Keratinocyte (primary cell): ENCODE results near the gene NTSR2. TPM values are rescaled to one million over a fixed set of nuclear protein-coding genes. Genes with fewer than 3 reads are reported as not detected.
A peak's percentile ranks its signal among the peaks of the same experiment; 100 is the strongest.

ENCODE experiments used
- DNase-seq: peaks from one replicate; pipeline ENCODE4 v3.0.0-alpha.2; 2011; ENCODE audit warnings: low read depth, missing footprints, low spot score
- FAIRE-seq: peaks from 2 replicates; lab custom pipeline; 2011; peaks lifted over from hg19 to GRCh38; lab: Jason Lieb, UNC
- H2AFZ ChIP-seq: 2 replicates; pipeline ENCODE4 v1.6.0; 2012; ENCODE audit warnings: low read length, control low read depth, inconsistent platforms; ENCODE audit not compliant: control insufficient read depth
- H3K27ac ChIP-seq: 2 replicates; pipeline ENCODE4 v1.5.1; 2011; ENCODE audit warnings: low read length; ENCODE audit not compliant: control insufficient read depth, insufficient read depth
- H3K27me3 ChIP-seq: 3 replicates; pipeline ENCODE4 v1.6.0; 2011; ENCODE audit warnings: low read length; ENCODE audit not compliant: control insufficient read depth, insufficient read depth; ENCODE audit errors: extremely low read depth
- H3K36me3 ChIP-seq, 2 experiments: 2 replicates in 1 of 2; 3 replicates in 1 of 2; pipeline ENCODE4 v1.5.1; 2011; ENCODE audit warnings: low read length in 2 of 2, mild to moderate bottlenecking in 1 of 2; ENCODE audit not compliant: control insufficient read depth in 2 of 2, insufficient read depth in 2 of 2; ENCODE audit errors: extremely low read depth in 1 of 2
- H3K4me1 ChIP-seq: 3 replicates; pipeline ENCODE4 v1.5.1; 2011; ENCODE audit warnings: low read length; ENCODE audit not compliant: control insufficient read depth, insufficient read depth; ENCODE audit errors: extremely low read depth
- H3K4me2 ChIP-seq: 3 replicates; pipeline ENCODE4 v1.6.0; 2011; ENCODE audit warnings: low read depth, low read length; ENCODE audit not compliant: control insufficient read depth, insufficient read depth; ENCODE audit errors: extremely low read depth
- H3K4me3 ChIP-seq, 3 experiments: fragments of 200-600 bp in 1 of 3; sonication (generic) in 1 of 3; 2 replicates in 2 of 3; 3 replicates in 1 of 3; pipeline ENCODE4 v1.5.1; 2011 to 2016; ENCODE audit warnings: low read length in 3 of 3, mild to moderate bottlenecking in 3 of 3, control low read depth in 2 of 3, inconsistent platforms in 1 of 3, low read depth in 1 of 3, mixed read lengths in 1 of 3, mixed run types in 1 of 3, moderate library complexity in 1 of 3; ENCODE audit not compliant: control insufficient read depth in 2 of 3, insufficient read depth in 2 of 3; ENCODE audit errors: extremely low read depth in 1 of 3
- H3K79me2 ChIP-seq: 2 replicates; pipeline ENCODE4 v1.6.0; 2012; ENCODE audit warnings: low read length; ENCODE audit not compliant: control insufficient read depth, insufficient read depth
- H3K9ac ChIP-seq: 3 replicates; pipeline ENCODE4 v1.6.0; 2011; ENCODE audit warnings: low read length; ENCODE audit not compliant: control insufficient read depth, insufficient read depth; ENCODE audit errors: extremely low read depth
- H3K9me1 ChIP-seq: 3 replicates; pipeline ENCODE4 v1.6.0; 2011; ENCODE audit warnings: low read length; ENCODE audit not compliant: control insufficient read depth, insufficient read depth; ENCODE audit errors: extremely low read depth
- H3K9me3 ChIP-seq: 2 replicates; pipeline ENCODE4 v1.5.1; 2012; ENCODE audit warnings: low read depth, low read length; ENCODE audit not compliant: control insufficient read depth
- H4K20me1 ChIP-seq: 3 replicates; pipeline ENCODE4 v1.6.0; 2011; ENCODE audit warnings: low read length; ENCODE audit not compliant: control insufficient read depth, insufficient read depth; ENCODE audit errors: extremely low read depth
- EZH2 ChIP-seq: IDR thresholded peaks from one replicate; pipeline ENCODE4 v1.6.1; 2012; ENCODE audit warnings: inconsistent platforms, mild to moderate bottlenecking, low read length, moderate library complexity
- dilution Hi-C: fragments of 300-500 bp; cut with MboI; formaldehyde crosslinking; loops from one replicate; pipeline ENCODE4 v1.7.0; 2020; ENCODE audit warnings: low sequenced_read_pairs; ENCODE audit not compliant: extremely low pct_ligation_motif_present
- polyA minus RNA-seq, 3 experiments: library from RNA; depleted of rRNA, polyadenylated mRNA; stranded (reverse); fragments of >200 nt; gene quantifications; 1 replicate in 1 of 3; 2 replicates in 1 of 3; 3 replicates in 1 of 3; pipeline ENCODE4 v1.2.3, GENCODE V29; 2011
- polyA plus RNA-seq, 5 experiments: library from polyadenylated mRNA; depleted of rRNA in 3 of 5; stranded (reverse) in 3 of 5; stranded (forward) in 1 of 5; unstranded in 1 of 5; fragments of >200 nt; gene quantifications; 1 replicate in 1 of 5; 2 replicates in 3 of 5; 3 replicates in 1 of 5; pipeline versions ENCODE4 v1.2.1 to v1.2.3, GENCODE V29; 2011 to 2012; ENCODE audit warnings: missing spikeins in 2 of 5, low read depth in 1 of 5, low replicate concordance in 1 of 5
- TF ChIP-seq, protein P1 (sequence below), 3 experiments: IDR thresholded peaks in 1 of 3; conservative IDR thresholded peaks in 1 of 3; optimal IDR thresholded peaks in 1 of 3; 2 replicates in 2 of 3; 3 replicates in 1 of 3; pipeline versions ENCODE3 to v1.5.1; 2011; ENCODE audit warnings: low read length in 3 of 3, mild to moderate bottlenecking in 3 of 3, moderate library complexity in 2 of 3, control low read depth in 1 of 3, inconsistent platforms in 1 of 3; ENCODE audit not compliant: insufficient read depth in 2 of 3; ENCODE audit errors: extremely low read depth in 1 of 3

Gene NTSR2
- polyA plus RNA-seq = not detected in 3 replicates
- not detected for polyA plus RNA-seq (2011; ENCODE audit: low read depth)
- polyA plus RNA-seq (2011; cell fraction: cytosol; rRNA removed) = not detected in 2 replicates
- polyA plus RNA-seq (2011; cell fraction: nucleus; rRNA removed) = not detected in 2 replicates
- not detected in 2 replicates for polyA plus RNA-seq (2012; ENCODE audit: low replicate concordance)
- not detected in 3 replicates for polyA minus RNA-seq
- not detected for polyA minus RNA-seq (2011; cell fraction: cytosol; rRNA and poly(A)+ RNA removed)
- polyA minus RNA-seq (2011; cell fraction: nucleus; rRNA and poly(A)+ RNA removed) = not detected in 2 replicates

DNA sequence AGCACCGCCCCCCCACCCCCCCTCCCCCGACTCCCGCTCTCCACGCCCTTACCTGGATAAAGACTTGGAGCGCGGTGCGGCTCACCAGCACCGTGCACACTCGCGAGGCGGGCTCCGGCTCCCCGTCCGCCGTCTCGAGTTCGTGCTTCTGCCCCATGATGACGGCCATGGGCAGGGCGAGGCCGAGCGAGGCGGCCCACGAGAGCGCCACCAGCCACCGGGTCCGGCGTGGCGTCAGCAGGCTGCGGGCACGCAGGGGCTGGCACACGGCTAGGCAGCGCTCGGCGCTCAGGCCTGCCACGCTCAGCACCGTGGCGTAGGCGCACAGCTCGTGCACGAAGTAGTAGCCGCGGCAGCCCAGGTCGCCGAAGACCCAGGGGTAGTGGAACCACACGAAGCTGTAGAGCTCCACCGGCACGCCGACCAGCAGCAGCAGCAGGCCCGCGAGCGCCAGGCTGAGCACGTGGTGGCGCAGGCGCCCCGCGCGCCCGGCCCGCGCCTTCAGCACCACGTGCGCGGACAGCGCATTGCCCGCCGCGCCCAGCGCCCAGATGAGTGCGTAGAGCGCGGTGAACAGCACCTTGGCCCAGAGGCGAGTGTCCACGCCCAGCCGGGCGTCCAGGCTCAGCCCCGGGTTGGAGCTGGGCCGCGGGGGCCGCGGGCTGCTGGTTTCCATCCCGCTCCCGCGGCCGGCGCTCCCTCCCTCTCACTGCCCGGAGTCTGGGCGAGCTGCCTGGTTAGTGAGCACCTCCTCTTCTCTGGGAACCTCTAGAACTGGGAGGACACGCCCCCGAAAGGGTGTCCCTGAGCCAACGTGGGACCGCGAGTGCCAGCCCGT is at the start of gene NTSR2:
TSS of gene NTSR2 (minus strand) at position 742 of the 838 bp plus-strand sequence. CDS start at position 676, 66 bp downstream.
- Histone ChIP-seq H4K20me1 (peaks cover 2% of the 10 kb centered on the region), H3K4me2 (peak within 1 kb of the TSS; percentile 28), H2AFZ (no peak within 1 kb of the TSS), H3K36me3 (no peaks in the 10 kb centered on the region), H3K9ac (no peak within 1 kb of the TSS), H3K9me1 (no peaks in the 10 kb centered on the region), H3K27me3 (peaks cover 35% of the 10 kb centered on the region), H3K79me2 (no peaks in the 10 kb centered on the region), H3K4me1 (no peaks in the 10 kb centered on the region), H3K27ac (no peak within 1 kb of the TSS), H3K9me3 (no peaks in the 10 kb centered on the region), H3K4me3 (no peak within 1 kb of the TSS)
- dilution Hi-C loops = no loop called here
- no peak for TF ChIP-seq EZH2
- TF ChIP-seq, protein P1, sequence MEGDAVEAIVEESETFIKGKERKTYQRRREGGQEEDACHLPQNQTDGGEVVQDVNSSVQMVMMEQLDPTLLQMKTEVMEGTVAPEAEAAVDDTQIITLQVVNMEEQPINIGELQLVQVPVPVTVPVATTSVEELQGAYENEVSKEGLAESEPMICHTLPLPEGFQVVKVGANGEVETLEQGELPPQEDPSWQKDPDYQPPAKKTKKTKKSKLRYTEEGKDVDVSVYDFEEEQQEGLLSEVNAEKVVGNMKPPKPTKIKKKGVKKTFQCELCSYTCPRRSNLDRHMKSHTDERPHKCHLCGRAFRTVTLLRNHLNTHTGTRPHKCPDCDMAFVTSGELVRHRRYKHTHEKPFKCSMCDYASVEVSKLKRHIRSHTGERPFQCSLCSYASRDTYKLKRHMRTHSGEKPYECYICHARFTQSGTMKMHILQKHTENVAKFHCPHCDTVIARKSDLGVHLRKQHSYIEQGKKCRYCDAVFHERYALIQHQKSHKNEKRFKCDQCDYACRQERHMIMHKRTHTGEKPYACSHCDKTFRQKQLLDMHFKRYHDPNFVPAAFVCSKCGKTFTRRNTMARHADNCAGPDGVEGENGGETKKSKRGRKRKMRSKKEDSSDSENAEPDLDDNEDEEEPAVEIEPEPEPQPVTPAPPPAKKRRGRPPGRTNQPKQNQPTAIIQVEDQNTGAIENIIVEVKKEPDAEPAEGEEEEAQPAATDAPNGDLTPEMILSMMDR (optimal IDR thresholded peaks at IDR 0.05 in 1 of 3, IDR thresholded peaks at IDR 0.05 in 1 of 3, conservative IDR thresholded peaks at IDR 0.05 in 1 of 3; ENCODE audit: extremely low read depth in 1 of 3, insufficient read depth in 2 of 3, low read length in 3 of 3) = peak in 1 of 3 experiments; percentile 36
- DNase-seq (no peak), FAIRE-seq (no peak)

- no peaks in the 10 kb centered on the region for H3K9me1 ChIP-seq
- DNase-seq = no peak
- H3K4me3 ChIP-seq = no peak overlapping the region
- no peaks in the 10 kb centered on the region for H3K36me3 ChIP-seq
- no peaks in the 10 kb centered on the region for H3K79me2 ChIP-seq
- no peak overlapping the region for H3K9ac ChIP-seq
- no peaks in the 10 kb centered on the region for H4K20me1 ChIP-seq
- TF ChIP-seq, protein P1 (optimal IDR thresholded peaks at IDR 0.05 in 1 of 3, IDR thresholded peaks at IDR 0.05 in 1 of 3, conservative IDR thresholded peaks at IDR 0.05 in 1 of 3; ENCODE audit: extremely low read depth in 1 of 3, insufficient read depth in 2 of 3, low read length in 3 of 3) = no peak
- no peak for TF ChIP-seq EZH2
- H3K27me3 ChIP-seq = peaks cover 39% of the 10 kb centered on the region
- dilution Hi-C loops = no loop called here
- no peaks in the 10 kb centered on the region for H3K4me1 ChIP-seq
- H3K27ac ChIP-seq = no peak overlapping the region
- H3K4me2 ChIP-seq = no peak overlapping the region
- no peak overlapping the region for H2AFZ ChIP-seq
- FAIRE-seq = no peak
- H3K9me3 ChIP-seq = no peaks in the 10 kb centered on the region
Observed at GRCh38 chr2:11719230-11719977, 49.4 kb upstream of the NTSR2 start.
